OCI-LY7 (cell line): ENCODE measurements around the gene BMPR1B. TPM values are rescaled to one million over a fixed set of nuclear protein-coding genes. Genes with fewer than 3 reads are reported as not detected.

ENCODE experiments used
- BruUV-seq: library from RNA; stranded (reverse); fragments of 400-500 nt; replicated peaks from 2 replicates; lab custom pipeline; 2021; lab: Mats Ljungman, UMichigan
- CTCF ChIA-PET: fragments of 300-600 bp; sonication (Branson Sonifier 250); formaldehyde crosslinking; loops from one replicate; lab custom pipeline; 2022; ENCODE audit warnings: antibody characterized with exemption; ENCODE audit not compliant: unreplicated experiment; lab: Charles Lee
- POLR2A ChIA-PET: fragments of 300-600 bp; sonication (Branson Sonifier 250); formaldehyde crosslinking; loops from one replicate; lab custom pipeline; 2022; ENCODE audit warnings: antibody characterized with exemption; lab: Charles Lee
- DNase-seq: peaks from one replicate; pipeline ENCODE4 v3.0.0-alpha.2; 2015; ENCODE audit warnings: low spot score
- H2AFZ ChIP-seq: fragments of 200-600 bp; sonication (generic), shearing (Covaris generic); 2 replicates; pipeline ENCODE4 v1.6.1; 2014; ENCODE audit warnings: mild to moderate bottlenecking, antibody characterized with exemption, low read length, moderate library complexity
- H3K27ac ChIP-seq: fragments of 200-600 bp; sonication (generic); 2 replicates; pipeline ENCODE4 v1.5.1; 2014; ENCODE audit warnings: mixed run types, low read depth, mild to moderate bottlenecking, moderate library complexity, low read length, inconsistent platforms; ENCODE audit not compliant: poor library complexity, severe bottlenecking
- H3K36me3 ChIP-seq: fragments of 200-600 bp; sonication (generic); 2 replicates; pipeline ENCODE4 v1.6.1; 2014; ENCODE audit warnings: mild to moderate bottlenecking, antibody characterized with exemption, low read length, moderate library complexity, mixed read lengths; ENCODE audit not compliant: insufficient read depth
- H3K4me1 ChIP-seq: fragments of 200-600 bp; sonication (generic); 2 replicates; pipeline ENCODE4 v1.5.1; 2014; ENCODE audit warnings: mild to moderate bottlenecking, low read length; ENCODE audit not compliant: insufficient read depth, poor library complexity, severe bottlenecking
- H3K4me2 ChIP-seq: fragments of 200-600 bp; sonication (generic); 2 replicates; pipeline ENCODE4 v1.6.1; 2014; ENCODE audit warnings: mild to moderate bottlenecking, low read length
- H3K4me3 ChIP-seq: fragments of 200-600 bp; sonication (generic); 2 replicates; pipeline ENCODE4 v1.5.1; 2014; ENCODE audit warnings: mild to moderate bottlenecking, low read depth, low read length; ENCODE audit not compliant: poor library complexity, severe bottlenecking
- H3K79me2 ChIP-seq: fragments of 200-600 bp; sonication (generic); 2 replicates; pipeline ENCODE4 v1.6.1; 2016; ENCODE audit warnings: low read depth, mild to moderate bottlenecking, low read length, moderate library complexity, mixed read lengths; ENCODE audit not compliant: insufficient read depth
- H3K9me2 ChIP-seq: fragments of 200-600 bp; sonication (generic); 2 replicates; pipeline ENCODE4 v1.6.1; 2016; ENCODE audit warnings: mild to moderate bottlenecking, low read length, mixed read lengths; ENCODE audit not compliant: insufficient read depth
- H3K9me3 ChIP-seq: fragments of 200-600 bp; sonication (generic); 2 replicates; pipeline ENCODE4 v1.6.1; 2014; ENCODE audit warnings: mild to moderate bottlenecking, mixed run types, low read length, mixed read lengths
- H4K20me1 ChIP-seq: fragments of 200-600 bp; sonication (generic); 2 replicates; pipeline ENCODE4 v1.6.1; 2014; ENCODE audit warnings: mild to moderate bottlenecking, antibody characterized with exemption, low read length, moderate library complexity, mixed read lengths; ENCODE audit not compliant: insufficient read depth
- CTCF ChIP-seq: fragments of 200-600 bp; sonication (generic); conservative IDR thresholded peaks from 2 replicates; pipeline ENCODE4 v1.5.1; 2014; ENCODE audit warnings: mild to moderate bottlenecking, antibody characterized with exemption, low read length, moderate library complexity, mixed read lengths
- EZH2phosphoT487 ChIP-seq: fragments of 200-600 bp; sonication (generic); IDR thresholded peaks from 2 replicates; pipeline ENCODE4 v1.6.1; 2018; ENCODE audit warnings: low read depth, borderline replicate concordance, mild to moderate bottlenecking, mixed run types, antibody characterized with exemption, low read length, moderate library complexity, mixed read lengths
- intact Hi-C: fragments of 100-400 bp; cut with micrococcal nuclease; formaldehyde crosslinking; loops from one replicate; pipeline ENCODE4 v1.10.0; 2022; ENCODE audit not compliant: unreplicated experiment
- total RNA-seq, 2 experiments: library from RNA; depleted of rRNA in 1 of 2; stranded (reverse); fragments of >200 nt in 1 of 2; shearing (Covaris generic) in 1 of 2; gene quantifications; 2 replicates each; pipeline ENCODE4 v1.2.3, GENCODE V29; 2014 to 2022

Gene BMPR1B
- total RNA-seq, 2 experiments from 2014 or later = not detected

- BruUV-seq = no TSS peak
Observed at GRCh38 chr4:95027905-95028618, 270.3 kb downstream of the BMPR1B start.

GRCh38 chr4:95038791-95039190, 281.0 kb downstream of the BMPR1B start:
- Histone ChIP-seq H3K4me3 (no peak overlapping the region), H2AFZ (no peak overlapping the region), H3K9me3 (no peaks in the 10 kb centered on the region), H3K36me3 (no peaks in the 10 kb centered on the region), H4K20me1 (no peaks in the 10 kb centered on the region), H3K9me2 (no peaks in the 10 kb centered on the region), H3K4me1 (no peaks in the 10 kb centered on the region), H3K4me2 (no peak overlapping the region), H3K27ac (no peak overlapping the region), H3K79me2 (no peaks in the 10 kb centered on the region)
- POLR2A ChIA-PET = interaction anchor here (1.1 kb wide), 1 partner anchor 33 kb away, joined by 3 read pairs; no protein-coding TSS in a partner anchor
- no peak for DNase-seq
- intact Hi-C loops = no loop called here
- BruUV-seq = no TSS peak
- TF ChIP-seq EZH2phosphoT487 = no peak
- no peak for TF ChIP-seq CTCF
- CTCF ChIA-PET = no interaction called here

More at GRCh38 chr4:95027905-95028618, 270.3 kb downstream of the BMPR1B start:
- H3K36me3 ChIP-seq = no peaks in the 10 kb centered on the region
- ChIA-PET CTCF (no interaction called here), POLR2A (interaction anchor here (0.9 kb wide), 1 partner anchor 241 kb away, joined by 3 read pairs; no protein-coding TSS in a partner anchor)
- H4K20me1 ChIP-seq = no peaks in the 10 kb centered on the region
- no peak overlapping the region for H3K4me3 ChIP-seq
- H3K9me2 ChIP-seq = no peaks in the 10 kb centered on the region
- no peaks in the 10 kb centered on the region for H3K4me1 ChIP-seq
- TF ChIP-seq EZH2phosphoT487 (no peak), CTCF (no peak)
- H3K79me2 ChIP-seq = no peaks in the 10 kb centered on the region
- no peak for DNase-seq
- no peaks in the 10 kb centered on the region for H3K9me3 ChIP-seq
- H3K27ac ChIP-seq = no peak overlapping the region
- intact Hi-C loops = no loop called here
- H2AFZ ChIP-seq = no peak overlapping the region
- H3K4me2 ChIP-seq = no peak overlapping the region

GRCh38 chr4:95044324-95044837, 286.6 kb downstream of the BMPR1B start:
- Histone ChIP-seq H3K36me3 (no peaks in the 10 kb centered on the region), H4K20me1 (no peaks in the 10 kb centered on the region), H3K9me3 (no peaks in the 10 kb centered on the region), H2AFZ (no peak overlapping the region), H3K79me2 (no peaks in the 10 kb centered on the region), H3K4me3 (no peak overlapping the region), H3K9me2 (no peaks in the 10 kb centered on the region), H3K4me1 (no peaks in the 10 kb centered on the region), H3K4me2 (no peak overlapping the region), H3K27ac (no peak overlapping the region)
- intact Hi-C loops = no loop called here
- DNase-seq = no peak
- ChIA-PET CTCF (no interaction called here), POLR2A (no interaction called here)
- BruUV-seq = no TSS peak
- no peak for TF ChIP-seq CTCF
